Frontal cortex (tissue), 4 donors: ENCODE data around the gene NLRC5. TPM values are rescaled to one million over a fixed set of nuclear protein-coding genes. Genes with fewer than 3 reads are reported as not detected.
A peak's percentile ranks its signal among the peaks of the same experiment; 100 is the strongest.

Experiments used
- DNase-seq, 2 donors: peaks; one replicate each; pipeline ENCODE4 v3.0.0; 2012; ENCODE audit warnings: low spot score in 2 of 2
- FAIRE-seq: peaks from 2 replicates; lab custom pipeline; 2012; peaks lifted over from hg19 to GRCh38; lab: Jason Lieb, UNC
- total RNA-seq: library from RNA; depleted of rRNA; stranded (reverse); fragments of >200 nt; gene quantifications from one replicate; pipeline ENCODE4 v1.2.3, GENCODE V29; 2014
- donor health status: control.
- donor health status: control.
- donor health status: control.

NLRC5 gene
- total RNA-seq, 1 donor from 2014 or later: 0.41 TPM

DNA sequence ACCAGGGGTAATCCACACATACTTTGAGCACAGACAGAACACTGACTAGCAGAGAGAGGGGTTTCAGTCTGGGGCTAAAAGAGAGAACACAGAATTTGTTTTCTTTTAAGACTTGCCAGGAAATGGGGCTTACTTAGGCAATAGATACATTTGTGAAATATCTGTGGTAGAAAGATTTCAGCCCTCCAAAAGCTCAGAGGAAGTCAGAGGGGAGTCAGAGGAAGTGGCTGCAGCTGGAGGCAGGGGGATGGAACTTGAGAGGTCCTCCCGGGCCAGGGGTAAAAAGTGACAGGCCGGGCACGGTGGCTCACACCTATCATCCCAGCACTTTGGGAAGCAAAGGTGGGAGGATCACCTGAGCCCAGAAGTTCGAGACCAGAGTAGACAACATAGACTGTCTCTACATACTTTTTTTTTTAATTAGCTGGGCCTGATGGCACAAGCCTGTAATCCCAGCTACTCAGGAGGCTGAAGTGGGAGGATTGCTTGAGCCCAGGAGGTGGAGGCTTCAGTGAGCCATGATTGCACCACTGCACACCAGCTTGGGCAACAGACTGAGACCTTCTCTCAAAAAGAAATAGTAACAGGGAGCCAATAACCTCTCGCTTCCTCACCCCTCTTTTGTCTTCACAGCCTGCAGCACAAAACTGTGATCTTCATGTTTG lies 49.9 kb downstream of the NLRC5 start:
- FAIRE-seq (no peak), DNase-seq (no peak)

DNA sequence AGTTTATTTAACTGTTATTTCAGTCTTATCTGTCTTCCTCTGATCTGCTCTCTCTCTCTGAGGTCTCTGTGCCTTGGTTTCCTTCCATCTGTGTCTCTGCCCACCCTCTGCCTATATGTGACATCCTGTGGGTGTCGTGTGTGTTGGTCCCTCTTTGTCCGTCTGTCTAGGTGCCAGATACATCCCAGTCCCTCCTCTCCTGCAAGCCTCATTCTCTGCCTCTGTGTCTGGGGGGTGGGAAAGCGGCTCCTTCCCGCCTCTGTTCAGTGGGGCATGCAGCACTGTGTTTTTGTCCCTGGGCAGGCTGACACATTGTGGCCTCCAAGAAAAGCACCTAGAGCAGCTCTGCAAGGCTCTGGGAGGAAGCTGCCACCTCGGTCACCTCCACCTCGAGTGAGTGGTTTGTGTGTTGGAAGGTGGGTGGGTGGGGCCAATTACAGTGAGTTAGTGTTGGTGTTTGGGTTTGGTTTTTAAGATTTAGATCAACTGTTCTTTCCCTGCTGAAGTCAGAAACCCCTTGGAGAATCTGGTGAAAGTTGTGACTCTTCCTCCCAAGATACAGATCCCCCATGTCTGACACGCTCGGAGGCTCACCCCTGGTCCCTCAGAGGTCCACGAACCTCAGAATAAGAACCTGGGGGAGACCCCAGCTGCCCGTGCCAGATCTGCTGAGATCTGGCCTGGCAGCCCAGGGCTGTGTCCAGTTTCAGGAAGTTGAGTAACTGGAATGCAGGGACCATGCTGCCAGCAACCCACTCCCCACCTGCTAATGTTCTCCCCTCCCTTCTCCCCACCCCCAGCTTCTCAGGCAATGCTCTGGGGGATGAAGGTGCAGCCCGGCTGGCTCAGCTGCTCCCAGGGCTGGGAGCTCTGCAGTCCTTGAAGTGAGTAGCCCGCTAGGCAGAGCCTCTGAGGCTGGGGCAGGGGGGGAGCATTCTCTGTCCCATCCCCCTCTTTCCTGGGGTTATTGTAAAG lies 52.1 kb downstream of the NLRC5 start:
- FAIRE-seq: no peak
- DNase-seq: no peak

DNA sequence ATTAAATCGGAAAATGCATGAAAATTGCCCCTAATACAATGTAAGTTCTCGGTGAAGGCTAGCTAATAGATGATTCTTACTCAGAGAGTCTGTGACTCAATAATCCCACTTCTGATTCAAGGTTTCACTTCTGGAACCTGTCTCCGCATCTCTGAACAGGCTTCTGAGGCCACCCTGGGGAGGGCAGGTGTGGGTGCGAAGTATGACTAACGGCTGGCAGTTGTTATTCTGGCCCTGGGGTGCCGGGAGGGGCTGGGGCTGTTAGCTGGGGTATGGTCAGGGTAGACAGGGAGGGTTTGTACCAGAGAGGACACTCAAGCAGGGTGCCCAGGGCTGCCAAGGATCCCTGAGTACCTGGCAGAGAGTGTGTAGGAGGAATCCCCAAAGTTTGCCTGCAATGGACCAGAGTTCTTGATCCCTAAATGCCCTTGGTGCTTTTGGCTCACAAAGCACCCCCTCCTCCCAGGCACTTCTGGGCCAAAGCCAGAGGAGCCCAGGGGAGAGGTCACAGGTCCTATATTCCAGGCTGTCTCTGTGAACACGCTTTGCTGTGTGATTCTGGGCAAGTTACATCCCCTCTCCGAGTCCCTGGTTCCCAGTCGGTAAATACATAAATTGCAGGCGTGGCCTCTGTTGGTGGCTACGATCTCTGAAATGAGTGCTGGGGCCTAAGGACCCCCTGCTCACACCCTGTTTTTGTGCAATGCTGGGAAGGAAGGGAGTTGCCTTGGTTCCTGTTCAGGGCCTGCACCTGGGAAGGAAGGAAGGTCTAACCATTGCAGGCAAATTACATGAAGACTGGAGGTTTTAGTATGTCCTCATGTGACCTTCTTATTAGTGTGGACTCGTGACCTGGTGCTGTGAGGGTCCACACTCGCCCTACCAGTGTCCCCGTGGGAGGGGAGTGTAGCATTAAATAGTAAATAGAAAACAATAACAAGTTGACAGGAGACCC lies 53.1 kb downstream of the NLRC5 start:
- no peak for FAIRE-seq

DNA sequence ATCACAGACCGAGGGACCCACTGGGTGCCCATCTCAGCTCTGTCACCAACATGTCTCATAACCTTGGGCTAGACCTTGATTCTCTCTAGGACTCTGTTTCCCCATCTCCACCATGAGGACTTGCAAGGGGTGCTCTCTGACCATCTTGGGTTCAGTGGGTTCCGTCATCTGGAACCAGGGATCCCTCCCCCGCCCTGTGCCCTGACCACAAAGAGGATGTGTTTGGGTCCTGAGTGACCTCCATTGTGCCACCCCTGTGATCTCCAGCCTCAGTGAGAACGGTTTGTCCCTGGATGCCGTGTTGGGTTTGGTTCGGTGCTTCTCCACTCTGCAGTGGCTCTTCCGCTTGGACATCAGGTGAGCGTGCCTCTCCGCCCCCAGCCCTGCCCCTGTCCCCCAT lies 53.9 kb downstream of the NLRC5 start:
- no peak for DNase-seq
- FAIRE-seq: no peak

More for the DNA sequence above, 53.1 kb downstream of the NLRC5 start:
- DNase-seq: no peak

DNA sequence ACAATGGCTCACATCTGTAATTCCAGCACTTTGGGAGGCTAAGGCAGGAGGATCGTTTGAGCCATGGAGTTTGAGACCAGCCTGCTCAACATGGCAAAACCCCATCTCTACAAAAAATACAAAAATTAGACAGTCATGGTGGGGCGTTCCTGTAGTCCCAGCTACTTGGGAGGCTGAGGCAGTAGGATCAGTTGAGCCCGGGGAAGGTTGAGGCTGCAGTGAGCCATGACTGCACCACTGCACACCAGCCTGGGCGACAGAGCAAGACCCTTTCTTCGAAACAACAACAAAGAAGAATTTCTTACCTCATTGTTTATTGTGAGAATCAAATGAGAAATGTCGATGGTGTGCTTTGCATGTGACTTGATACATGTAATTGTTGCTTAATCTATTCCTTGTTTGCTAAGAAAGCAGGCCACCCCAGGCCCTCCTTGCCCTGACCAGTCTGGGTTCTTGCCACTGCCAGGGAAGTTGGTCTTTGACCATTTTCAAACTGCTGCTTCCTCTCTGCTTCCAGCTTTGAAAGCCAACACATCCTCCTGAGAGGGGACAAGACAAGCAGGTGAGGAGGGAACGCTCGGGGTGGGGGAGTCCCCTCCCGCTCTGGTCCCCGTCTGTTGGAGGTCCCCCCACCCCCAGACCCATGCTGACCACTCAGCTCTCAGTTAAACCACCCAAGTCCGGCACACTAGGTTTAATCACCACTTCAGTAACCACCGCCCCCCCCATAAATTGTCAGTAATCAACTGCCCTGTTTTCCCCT lies 55.8 kb downstream of the NLRC5 start:
- FAIRE-seq: no peak

DNA sequence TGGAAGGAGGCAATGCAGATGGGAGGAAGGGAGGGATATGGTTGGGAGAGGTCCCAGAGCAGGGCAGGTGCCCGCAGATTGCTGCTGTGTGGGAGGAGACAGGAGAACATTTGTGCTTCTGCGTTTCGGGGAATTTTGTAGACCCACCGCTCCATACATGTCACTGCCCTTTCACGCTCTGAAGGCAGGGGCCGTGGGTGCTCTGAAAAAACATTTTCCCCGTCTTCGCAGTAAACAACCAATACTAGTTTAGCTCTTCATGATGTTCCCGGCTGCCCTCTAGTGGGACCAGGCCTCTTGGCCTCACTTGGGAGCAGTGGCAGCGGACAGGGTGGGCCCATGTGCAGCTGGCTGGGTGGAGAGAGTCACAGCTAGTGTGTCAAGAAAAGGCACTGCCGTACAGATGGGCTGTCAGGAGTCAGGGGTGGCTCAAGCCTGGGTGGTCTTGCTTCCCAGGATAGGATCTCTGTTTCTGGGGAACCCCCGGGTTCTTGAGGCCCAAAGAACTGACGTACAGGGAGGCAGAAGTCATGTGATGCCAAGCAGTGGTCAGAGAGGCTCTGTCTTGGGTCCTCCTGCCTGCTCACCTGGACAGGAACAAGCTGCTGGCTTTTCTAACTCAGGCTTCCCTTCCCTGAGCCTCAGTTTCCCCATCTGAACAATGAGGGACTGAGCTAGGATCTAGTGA lies 56.5 kb downstream of the NLRC5 start:
- FAIRE-seq (no peak), DNase-seq (peak; percentile 49 to 82)

More for the DNA sequence above, 55.8 kb downstream of the NLRC5 start:
- no peak for DNase-seq

DNA sequence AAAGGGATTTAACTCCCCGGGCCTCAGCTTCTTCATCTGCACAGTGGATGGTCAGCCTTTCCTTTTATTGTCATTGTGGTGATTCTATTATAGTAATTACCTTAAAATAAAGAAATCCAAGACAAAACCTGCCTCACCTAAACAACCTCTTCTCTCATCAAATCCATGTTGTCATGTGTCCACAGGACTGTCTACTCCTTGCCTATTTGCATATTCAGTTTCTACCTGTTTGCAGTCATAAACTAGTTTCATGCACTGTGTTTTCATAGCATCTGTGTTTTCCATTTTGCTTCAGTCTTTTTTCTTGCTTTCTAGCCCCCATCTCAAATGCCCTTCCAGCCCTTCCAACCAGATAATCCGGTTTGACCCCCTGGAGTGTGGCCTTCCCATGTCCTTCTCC lies 58.7 kb downstream of the NLRC5 start:
- DNase-seq: no peak
- FAIRE-seq: no peak

DNA sequence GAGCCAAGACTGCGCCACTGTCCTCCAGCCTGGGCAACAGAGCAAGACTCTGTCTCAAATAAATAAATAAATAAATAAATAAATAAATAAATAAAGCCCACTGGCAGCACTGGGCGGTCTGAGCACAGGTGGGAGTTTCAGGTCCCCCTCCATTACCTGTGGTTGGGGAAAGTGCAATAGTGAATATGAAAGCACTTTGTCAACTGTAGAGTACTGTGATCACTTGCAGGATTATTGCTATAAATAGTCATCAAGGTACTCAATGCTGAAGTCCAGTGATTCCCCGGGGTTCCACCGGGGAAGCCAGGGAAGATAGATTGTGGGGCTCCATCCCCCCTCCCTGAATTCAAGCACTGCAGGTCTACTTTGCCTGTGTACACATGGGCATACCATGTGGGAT lies 60.3 kb downstream of the NLRC5 start:
- FAIRE-seq (no peak), DNase-seq (no peak)

DNA sequence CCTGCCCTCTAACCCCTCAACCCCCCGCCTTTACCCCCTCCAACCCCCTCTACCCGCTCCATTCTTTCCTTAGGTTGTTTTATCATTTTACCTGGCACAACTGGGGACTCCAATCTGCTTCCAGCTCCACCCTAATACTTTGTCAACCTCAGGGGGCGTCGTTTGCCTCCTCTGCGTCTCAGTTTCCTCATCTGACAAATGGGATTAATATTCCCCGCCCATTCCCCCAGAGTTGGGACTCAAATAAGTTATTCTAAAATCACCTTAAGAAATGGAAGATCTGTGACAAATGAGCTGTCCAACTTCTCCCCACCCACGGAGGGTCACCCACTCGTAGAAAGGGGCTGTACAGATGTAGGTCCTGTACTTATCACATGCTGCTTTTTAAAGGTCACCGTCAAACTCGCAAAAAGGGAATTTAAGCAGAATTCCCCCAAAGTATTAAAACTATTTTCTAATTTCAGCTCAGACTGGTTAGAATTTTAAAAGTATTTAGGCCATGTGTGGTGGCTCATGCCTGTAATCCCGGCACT lies 62.4 kb downstream of the NLRC5 start:
- FAIRE-seq (no peak), DNase-seq (no peak)

DNA sequence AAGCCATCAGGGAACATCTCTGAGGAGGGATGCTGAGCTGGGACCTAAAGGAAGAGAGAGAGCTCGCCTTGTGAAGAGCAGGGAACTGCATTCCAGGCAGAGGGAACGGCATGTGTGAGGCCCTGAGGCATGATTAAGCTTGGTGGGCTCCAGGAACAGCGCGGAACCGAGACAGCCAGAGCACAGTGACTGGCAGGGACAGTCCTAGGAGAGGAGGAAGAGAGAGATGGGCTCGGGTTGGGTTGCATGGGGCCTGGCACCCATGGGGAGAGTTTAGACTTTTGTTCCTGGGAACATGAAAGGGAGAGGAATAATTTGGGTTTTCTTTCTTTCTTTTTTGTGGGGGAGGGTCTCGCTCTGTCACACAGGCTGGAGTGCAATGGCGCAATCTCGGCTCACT lies 63.8 kb downstream of the NLRC5 start:
- DNase-seq: no peak
- no peak for FAIRE-seq

DNA sequence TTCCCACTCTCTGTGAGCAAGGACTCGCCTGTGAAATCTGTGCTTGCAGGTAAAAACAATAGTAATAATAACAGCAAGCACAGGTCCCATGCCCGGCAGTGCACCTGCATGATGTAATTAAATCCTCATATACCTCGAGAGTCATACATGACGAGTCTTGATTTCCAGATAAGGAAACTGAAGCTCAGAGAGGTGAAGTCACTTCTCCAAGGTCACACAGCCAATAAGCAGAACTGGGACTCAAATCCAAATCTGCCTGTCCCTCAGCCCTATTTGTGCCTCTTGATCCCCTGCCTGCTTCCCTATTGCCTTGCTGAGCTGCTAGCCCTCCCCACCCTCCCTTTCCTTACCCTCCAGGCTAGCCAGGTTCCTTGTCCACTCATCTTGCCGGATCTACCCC lies 65.0 kb downstream of the NLRC5 start:
- no peak for FAIRE-seq

DNA sequence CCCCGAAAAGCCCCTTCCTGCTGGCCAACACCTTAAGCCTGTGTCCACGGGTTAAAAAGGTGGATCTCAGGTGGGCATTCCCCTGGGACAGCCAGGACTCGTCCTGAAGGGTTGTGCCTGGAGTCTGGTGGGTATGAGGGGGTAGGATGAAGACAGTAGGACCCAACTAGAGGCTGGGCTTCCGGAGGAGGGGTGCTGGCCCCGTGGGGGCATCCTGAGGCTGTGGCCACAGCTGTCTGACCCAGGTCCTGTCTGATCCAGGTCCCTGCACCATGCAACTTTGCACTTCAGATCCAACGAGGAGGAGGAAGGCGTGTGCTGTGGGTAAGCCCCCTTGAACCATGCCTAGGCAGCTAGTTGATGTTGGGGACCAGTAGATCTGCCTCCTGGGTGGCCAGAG lies 65.4 kb downstream of the NLRC5 start:
- FAIRE-seq: no peak
- DNase-seq: no peak

More for the DNA sequence above, 65.0 kb downstream of the NLRC5 start:
- no peak for DNase-seq

DNA sequence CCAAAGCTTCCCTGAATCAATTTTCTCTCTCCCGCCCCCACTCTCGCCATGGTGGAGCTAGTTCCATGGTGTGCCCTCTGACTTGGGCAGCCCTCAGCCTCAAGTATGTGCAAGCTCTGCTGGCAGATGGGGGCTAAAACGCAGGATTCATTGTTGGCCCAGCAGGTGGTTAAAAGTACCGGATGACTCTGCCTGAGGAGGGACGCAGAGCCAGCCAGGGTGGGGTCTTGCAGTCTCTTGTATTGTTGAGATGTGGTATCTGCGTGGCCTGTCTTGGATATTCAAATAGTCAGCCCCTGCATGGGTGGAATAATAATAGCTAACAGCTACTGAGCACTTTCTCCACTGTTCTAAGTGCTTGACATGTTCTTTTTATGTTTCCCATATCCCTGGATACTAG lies 66.3 kb downstream of the NLRC5 start:
- no peak for FAIRE-seq

DNA sequence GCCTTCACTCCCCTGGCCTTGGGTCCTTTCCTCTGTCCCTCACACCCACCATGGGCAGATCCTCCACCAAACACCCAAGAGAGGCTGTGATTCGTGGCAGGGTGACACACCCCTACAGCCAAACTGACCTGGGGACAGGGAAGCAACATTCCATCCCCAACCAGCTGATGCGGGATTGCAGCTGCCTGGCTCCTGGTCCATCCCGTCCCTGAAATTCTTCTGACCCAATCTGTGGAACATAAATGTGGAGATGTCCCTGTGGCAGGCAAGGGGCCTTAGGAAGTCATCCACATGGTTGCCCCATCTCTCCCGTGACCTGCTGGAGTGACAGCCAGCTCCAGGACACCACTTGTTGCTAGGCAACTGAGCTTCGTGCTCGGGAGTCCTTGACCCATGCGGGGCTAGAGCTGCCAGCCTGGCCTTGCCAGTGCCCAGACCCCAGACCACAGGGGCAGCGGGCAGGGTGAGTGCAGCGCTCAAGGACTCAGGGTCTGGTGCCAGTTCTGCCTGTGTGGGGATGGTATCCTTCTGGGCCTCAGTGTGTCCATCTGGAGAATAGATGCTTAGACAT lies 69.0 kb downstream of the NLRC5 start:
- FAIRE-seq (no peak), DNase-seq (no peak)

More for the DNA sequence above, 66.3 kb downstream of the NLRC5 start:
- DNase-seq: no peak

DNA sequence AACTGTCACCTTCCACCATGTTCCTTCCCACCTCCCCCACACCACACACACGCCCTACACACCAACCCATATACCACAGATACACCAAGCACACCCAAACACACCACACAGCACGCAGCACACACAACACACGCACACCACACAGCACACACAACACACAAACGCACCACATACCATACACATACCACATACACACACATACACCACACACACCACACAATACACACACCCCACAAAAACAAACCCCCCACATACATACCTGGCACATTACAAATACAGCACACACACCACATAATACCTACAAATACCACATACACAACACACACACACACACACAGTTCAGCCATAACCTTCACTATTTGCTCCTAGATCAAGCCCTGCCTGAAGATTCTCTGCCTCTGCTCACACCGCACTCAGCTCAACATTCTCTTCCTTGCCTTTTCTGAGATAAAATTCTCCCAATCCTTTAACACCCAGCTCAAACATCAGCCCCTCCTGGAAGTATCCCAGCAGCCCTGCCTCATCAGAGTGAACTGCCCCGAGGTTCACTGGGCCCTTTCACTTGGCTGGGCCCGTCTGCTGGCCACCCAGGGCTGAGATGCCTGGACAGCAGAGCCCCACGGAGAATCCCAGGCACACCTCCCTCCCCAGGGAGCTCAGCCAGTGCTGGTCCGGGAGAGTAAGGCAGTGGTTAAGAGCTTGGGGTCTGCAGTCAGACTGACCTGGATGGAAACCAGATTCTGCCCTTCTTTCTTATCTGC lies 71.1 kb downstream of the NLRC5 start:
- no peak for FAIRE-seq
- DNase-seq: no peak

DNA sequence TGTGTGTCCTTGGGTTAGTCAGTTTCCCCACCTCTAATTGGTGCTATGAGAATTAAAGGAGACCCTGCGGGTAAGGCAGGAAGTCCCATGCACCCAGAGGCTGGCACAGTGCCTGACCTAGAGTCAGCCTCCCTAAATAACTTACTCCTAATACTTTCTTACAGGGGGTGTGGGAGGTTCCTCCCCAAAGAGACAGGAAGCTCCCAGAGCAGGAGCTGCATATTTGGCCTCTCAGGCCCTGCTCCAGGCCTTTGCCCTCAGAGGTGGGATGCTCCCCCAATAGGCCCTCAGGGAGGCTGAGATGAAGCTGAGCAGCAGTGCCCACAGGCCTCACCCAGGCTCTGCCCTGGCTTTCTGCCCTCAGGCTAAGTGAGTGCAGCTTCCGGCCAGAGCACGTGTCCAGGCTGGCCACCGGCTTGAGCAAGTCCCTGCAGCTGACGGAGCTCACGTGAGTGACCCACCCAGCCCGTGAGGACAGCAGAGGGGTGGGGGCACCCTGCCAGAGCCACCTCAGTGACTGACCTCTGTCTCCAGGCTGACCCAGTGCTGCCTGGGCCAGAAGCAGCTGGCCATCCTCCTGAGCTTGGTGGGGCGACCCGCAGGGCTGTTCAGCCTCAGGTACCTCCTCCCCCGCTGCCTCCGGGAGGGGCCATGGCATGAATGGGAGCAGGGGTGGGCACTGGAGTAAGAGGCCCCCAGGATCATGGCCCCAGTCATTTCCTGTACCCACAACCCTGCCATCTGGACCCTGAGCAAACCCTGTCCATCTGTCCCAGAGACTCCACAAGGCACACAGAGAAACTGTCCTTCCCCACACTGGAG lies 71.9 kb downstream of the NLRC5 start:
- DNase-seq (no peak), FAIRE-seq (no peak)

DNA sequence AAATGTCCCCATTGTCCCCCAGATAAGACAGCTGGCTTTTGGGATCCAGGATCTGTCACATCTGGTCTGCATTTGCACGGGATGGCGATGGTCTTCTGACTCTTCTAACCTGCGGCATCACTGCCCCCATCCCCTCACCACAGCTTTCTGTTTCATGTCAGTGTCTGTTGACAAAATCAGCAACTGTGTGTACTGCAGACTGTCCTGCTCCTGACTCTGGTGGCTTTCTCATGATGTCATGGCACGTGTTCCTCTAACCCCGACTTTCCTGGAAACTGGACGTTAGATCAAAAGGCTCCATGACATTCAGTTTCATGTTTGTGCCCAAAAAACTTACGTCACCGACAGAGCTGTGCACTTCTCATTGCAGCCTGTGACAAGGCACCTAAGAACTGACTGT lies 73.0 kb downstream of the NLRC5 start:
- DNase-seq (no peak), FAIRE-seq (no peak)
